ENCODE measurements around the gene CSMD2.

Gene CSMD2

GRCh38 chr1:33464552-33464951 lies 700.5 kb downstream of the CSMD2 start:
- DNase-seq = no peak

Data from activated CD8-positive, alpha-beta memory T cell treated with anti-CD3 and anti-CD28 coated beads for 24 hours (primary cell).